Loucy (cell line): ENCODE measurements around the gene DAGLA.

Experiments
- CTCF ChIP-seq: fragments of 200-600 bp; sonication (generic); conservative IDR thresholded peaks from 2 replicates; pipeline ENCODE4 v1.5.1; 2014; ENCODE audit warnings: mild to moderate bottlenecking, antibody characterized with exemption, low read length
- EZH2phosphoT487 ChIP-seq: fragments of 200-600 bp; IDR thresholded peaks from 2 replicates; pipeline ENCODE4 v1.6.1; 2018; ENCODE audit warnings: antibody characterized with exemption, mild to moderate bottlenecking, moderate library complexity, borderline replicate concordance

DNA sequence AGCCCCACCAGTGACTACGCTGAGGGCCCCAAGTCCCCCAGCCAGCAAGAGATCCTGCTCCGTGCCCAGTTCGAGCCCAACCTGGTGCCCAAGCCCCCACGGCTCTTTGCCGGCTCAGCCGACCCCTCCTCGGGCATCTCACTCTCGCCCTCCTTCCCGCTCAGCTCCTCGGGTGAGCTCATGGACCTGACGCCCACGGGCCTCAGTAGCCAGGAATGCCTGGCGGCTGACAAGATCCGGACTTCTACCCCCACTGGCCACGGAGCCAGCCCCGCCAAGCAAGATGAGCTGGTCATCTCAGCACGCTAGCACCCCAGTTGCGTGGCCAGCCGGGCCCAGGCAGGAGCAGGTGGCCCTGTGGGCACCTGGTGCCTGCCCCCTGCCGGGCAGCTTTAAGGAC is 64.0 kb downstream of the DAGLA start:
- no peak for TF ChIP-seq CTCF
- TF ChIP-seq EZH2phosphoT487, result no peak
